Activated CD8-positive, alpha-beta T cell treated with anti-CD3 and anti-CD28 coated beads for 36 hours (primary cell): ENCODE measurements around the gene ABHD1. TPM values are rescaled to one million over a fixed set of nuclear protein-coding genes. Genes with fewer than 3 reads are reported as not detected.
A peak's percentile ranks its signal among the peaks of the same experiment; 100 is the strongest.
"Not testable (repeated sequence)": the region's sequence is repeated elsewhere in the genome, so short reads cannot be mapped to it uniquely, and the experiment has no call there.

Experiments
- ATAC-seq: fragments of 200-7000 bp; cut with Tn5 transposase; one replicate; pipeline ENCODE4 v1.10.0; 2021; ENCODE audit warnings: mild to moderate bottlenecking, moderate library complexity
- CTCF ChIA-PET: fragments of 350-600 bp; sonication (Branson Sonifier 250); formaldehyde crosslinking; loops from one replicate; lab custom pipeline; 2021; ENCODE audit warnings: antibody characterized with exemption; lab: Charles Lee
- POLR2A ChIA-PET: fragments of 350-600 bp; sonication (Branson Sonifier 250); formaldehyde crosslinking; loops from one replicate; lab custom pipeline; 2021; ENCODE audit warnings: antibody characterized with exemption; lab: Charles Lee
- DNase-seq: peaks from one replicate; pipeline ENCODE4 v3.0.0-alpha.2; 2020
- H3K27ac Mint-ChIP-seq: one replicate; pipeline ENCODE4 v1.8.0; 2021; ENCODE audit warnings: mild to moderate bottlenecking, mixed read lengths
- H3K27me3 Mint-ChIP-seq: one replicate; pipeline ENCODE4 v1.8.0; 2021; ENCODE audit warnings: mixed read lengths
- H3K36me3 Mint-ChIP-seq: one replicate; pipeline ENCODE4 v1.8.0; 2021; ENCODE audit warnings: low read depth, mixed read lengths
- H3K4me1 Mint-ChIP-seq: one replicate; pipeline ENCODE4 v1.8.0; 2021; ENCODE audit warnings: low read depth, mixed read lengths
- H3K4me3 Mint-ChIP-seq: one replicate; pipeline ENCODE4 v1.8.0; 2021; ENCODE audit warnings: mild to moderate bottlenecking, moderate library complexity, mixed read lengths
- H3K9me3 Mint-ChIP-seq: one replicate; pipeline ENCODE4 v1.8.0; 2021; ENCODE audit warnings: mixed read lengths
- intact Hi-C: fragments of 100-400 bp; cut with micrococcal nuclease; formaldehyde crosslinking; loops from one replicate; pipeline ENCODE4 v1.10.0; 2022
- total RNA-seq, 2 experiments: library from RNA; stranded (reverse); gene quantifications; one replicate each; pipeline ENCODE4 v1.2.3, GENCODE V29; 2021
- TF ChIP-seq, protein P1 (sequence below): fragments of 200-600 bp; IDR thresholded peaks from one replicate; pipeline ENCODE4 v1.8.0; 2022; ENCODE audit warnings: antibody characterized with exemption, mild to moderate bottlenecking

The ABHD1 gene
- under 1 TPM; 0.36 to 0.50 TPM for total RNA-seq

- intact Hi-C loops, result no loop called here
- peak within 1 kb of the TSS; percentile 73 for H3K4me3 Mint-ChIP-seq
- H3K9me3 Mint-ChIP-seq, result no peaks in the 10 kb centered on the region
- ChIA-PET POLR2A (interaction anchor here (0.6 to 3.8 kb wide), 5 partner anchors 10 to 88 kb away, joined by 3 to 28 read pairs (median 3); partner anchors contain the start of genes ATRAID, PREB and SLC5A6), CTCF (interaction anchor here (0.8 to 2.3 kb wide), 9 partner anchors 9 to 277 kb away, joined by 3 to 10 read pairs (median 5); partner anchors contain the start of genes ATRAID and SLC5A6)
- DNase-seq (peak; percentile 58), ATAC-seq (peak; percentile 79)
- TF ChIP-seq, protein P1, sequence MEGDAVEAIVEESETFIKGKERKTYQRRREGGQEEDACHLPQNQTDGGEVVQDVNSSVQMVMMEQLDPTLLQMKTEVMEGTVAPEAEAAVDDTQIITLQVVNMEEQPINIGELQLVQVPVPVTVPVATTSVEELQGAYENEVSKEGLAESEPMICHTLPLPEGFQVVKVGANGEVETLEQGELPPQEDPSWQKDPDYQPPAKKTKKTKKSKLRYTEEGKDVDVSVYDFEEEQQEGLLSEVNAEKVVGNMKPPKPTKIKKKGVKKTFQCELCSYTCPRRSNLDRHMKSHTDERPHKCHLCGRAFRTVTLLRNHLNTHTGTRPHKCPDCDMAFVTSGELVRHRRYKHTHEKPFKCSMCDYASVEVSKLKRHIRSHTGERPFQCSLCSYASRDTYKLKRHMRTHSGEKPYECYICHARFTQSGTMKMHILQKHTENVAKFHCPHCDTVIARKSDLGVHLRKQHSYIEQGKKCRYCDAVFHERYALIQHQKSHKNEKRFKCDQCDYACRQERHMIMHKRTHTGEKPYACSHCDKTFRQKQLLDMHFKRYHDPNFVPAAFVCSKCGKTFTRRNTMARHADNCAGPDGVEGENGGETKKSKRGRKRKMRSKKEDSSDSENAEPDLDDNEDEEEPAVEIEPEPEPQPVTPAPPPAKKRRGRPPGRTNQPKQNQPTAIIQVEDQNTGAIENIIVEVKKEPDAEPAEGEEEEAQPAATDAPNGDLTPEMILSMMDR, result no peak
- peaks cover 14% of the 10 kb centered on the region for H3K4me1 Mint-ChIP-seq
- peak within 1 kb of the TSS; percentile 72 for H3K27ac Mint-ChIP-seq
- peaks cover 12% of the 10 kb centered on the region for H3K27me3 Mint-ChIP-seq
- H3K36me3 Mint-ChIP-seq, result no peaks in the 10 kb centered on the region
These were observed at the start of gene ABHD1 for GRCh38 chr2:27123302-27124150. TSS of gene ABHD1 (plus strand) at chr2:27123815. CDS start at chr2:27123949, 134 bp downstream.

DNA sequence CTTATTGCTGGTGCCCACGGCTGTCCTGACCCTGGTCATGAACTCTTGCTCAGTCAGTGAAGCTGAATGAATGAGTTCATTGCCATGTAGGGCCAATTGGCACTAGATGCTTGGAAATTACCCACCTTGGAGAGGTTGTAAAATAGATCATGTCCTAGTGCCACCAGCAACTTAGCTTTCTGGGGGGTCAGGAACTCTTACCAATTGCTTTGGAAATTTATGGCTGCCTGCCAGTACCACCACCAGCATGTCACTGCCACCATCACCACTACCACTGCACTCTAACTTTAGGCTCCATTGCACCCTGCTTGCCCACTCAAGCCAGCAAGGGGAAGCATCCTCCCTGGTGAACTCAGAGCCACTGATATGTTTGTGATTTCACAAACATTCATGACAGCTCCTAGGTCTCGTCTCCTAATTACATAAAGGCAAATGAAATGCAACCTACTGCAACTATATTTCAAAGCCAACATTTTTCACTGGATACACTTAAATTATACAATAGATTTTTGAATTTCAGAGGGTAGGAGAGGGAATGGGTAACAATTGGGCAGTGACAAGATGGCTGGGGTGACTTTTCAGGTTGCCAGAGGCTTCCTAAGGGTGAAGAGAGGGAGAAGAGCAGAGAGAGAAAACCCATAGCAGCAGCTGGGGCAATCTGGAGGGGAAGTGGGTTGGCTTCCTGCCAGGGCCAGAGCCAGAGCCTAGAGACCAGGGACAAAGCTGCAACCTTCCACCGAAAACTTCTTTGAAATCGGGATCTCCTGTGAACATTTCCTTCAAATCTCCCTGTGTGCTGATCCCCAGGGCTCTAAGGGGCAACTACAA is 48.7 kb upstream of the ABHD1 start:
- intact Hi-C loops, result no loop called here
- CTCF ChIA-PET, result interaction anchor here (0.9 to 1.8 kb wide), 4 partner anchors 12 to 113 kb away, joined by 3 to 5 read pairs (median 3); partner anchors contain the start of gene KHK
- Mint-ChIP-seq H3K27ac (peak overlapping the region; percentile 57), H3K4me1 (peaks cover 53% of the 10 kb centered on the region), H3K27me3 (no peaks in the 10 kb centered on the region), H3K4me3 (no peak overlapping the region), H3K36me3 (peaks cover 5% of the 10 kb centered on the region), H3K9me3 (no peaks in the 10 kb centered on the region)
- DNase-seq (peak; percentile 59), ATAC-seq (no peak)
- TF ChIP-seq, protein P1, result no peak
- POLR2A ChIA-PET, result interaction anchor here (0.9 to 5.3 kb wide), 5 partner anchors 8 to 45 kb away, joined by 3 to 40 read pairs (median 8); partner anchors contain the start of gene AGBL5

DNA sequence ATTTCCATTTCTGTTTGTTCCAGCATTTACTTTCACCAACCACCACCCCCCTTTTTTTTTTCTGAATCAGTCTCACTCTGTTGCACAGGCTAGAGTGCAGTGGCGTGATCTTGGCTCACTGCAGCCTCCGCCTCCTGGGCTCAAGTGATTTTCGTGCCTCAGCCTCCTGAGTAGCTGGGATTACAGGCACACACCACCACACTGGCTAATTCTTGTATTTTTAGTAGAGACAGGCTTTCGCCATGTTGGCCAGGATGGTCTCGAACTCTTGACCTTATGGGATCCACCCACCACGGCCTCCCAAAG is 48.1 kb upstream of the ABHD1 start:
- intact Hi-C loops, H3K9me3 Mint-ChIP-seq, ATAC-seq, H3K36me3 Mint-ChIP-seq, H3K4me3 Mint-ChIP-seq, H3K27me3 Mint-ChIP-seq: not testable (repeated sequence)
- peak; percentile 36 for DNase-seq
- CTCF ChIA-PET, result interaction anchor here (0.9 to 1.8 kb wide), 3 partner anchors 18 to 113 kb away, joined by 3 to 5 read pairs (median 3); no protein-coding TSS in a partner anchor
- POLR2A ChIA-PET, result interaction anchor here (5.3 kb wide), 1 partner anchor 8 kb away, joined by 40 read pairs; no protein-coding TSS in a partner anchor
- Mint-ChIP-seq H3K4me1 (peaks cover 53% of the 10 kb centered on the region), H3K27ac (peak overlapping the region; percentile 57)

DNA sequence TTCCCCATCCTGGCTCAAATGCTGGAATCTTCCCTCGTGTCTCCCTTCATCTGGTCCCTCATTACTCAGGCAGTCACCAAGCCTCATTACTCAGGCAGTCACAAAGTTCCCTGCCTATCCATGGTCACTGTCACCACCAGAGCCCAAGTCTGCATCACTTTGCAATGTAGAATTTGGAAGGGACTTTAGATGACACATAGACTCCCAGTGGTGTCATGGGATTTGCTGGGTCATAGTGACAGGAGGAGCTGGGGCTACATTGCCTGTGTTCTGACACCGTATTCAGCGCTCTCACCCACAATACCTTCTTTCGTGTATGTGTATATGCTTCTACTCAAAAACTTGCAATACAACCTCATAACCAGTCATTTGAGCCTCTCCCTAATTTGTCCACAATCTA is 47.3 kb upstream of the ABHD1 start:
- peaks cover 56% of the 10 kb centered on the region for H3K4me1 Mint-ChIP-seq

More for the DNA sequence above, 47.3 kb upstream of the ABHD1 start:
- ATAC-seq, result no peak
- Mint-ChIP-seq H3K4me3 (no peak overlapping the region), H3K36me3 (no peaks in the 10 kb centered on the region), H3K27ac (peak overlapping the region; percentile 44), H3K9me3 (no peaks in the 10 kb centered on the region), H3K27me3 (no peaks in the 10 kb centered on the region)
- no peak for DNase-seq
- CTCF ChIA-PET, result interaction anchor here (1.0 kb wide), 1 partner anchor 9 kb away, joined by 3 read pairs; no protein-coding TSS in a partner anchor
- intact Hi-C loops, result no loop called here
- TF ChIP-seq, protein P1, result no peak
- POLR2A ChIA-PET, result interaction anchor here (1.4 to 1.8 kb wide), 2 partner anchors 9 to 25 kb away, joined by 5 to 8 read pairs; partner anchors contain the start of gene AGBL5
